Measurements from ENCODE around the gene EMX1.

DNA sequence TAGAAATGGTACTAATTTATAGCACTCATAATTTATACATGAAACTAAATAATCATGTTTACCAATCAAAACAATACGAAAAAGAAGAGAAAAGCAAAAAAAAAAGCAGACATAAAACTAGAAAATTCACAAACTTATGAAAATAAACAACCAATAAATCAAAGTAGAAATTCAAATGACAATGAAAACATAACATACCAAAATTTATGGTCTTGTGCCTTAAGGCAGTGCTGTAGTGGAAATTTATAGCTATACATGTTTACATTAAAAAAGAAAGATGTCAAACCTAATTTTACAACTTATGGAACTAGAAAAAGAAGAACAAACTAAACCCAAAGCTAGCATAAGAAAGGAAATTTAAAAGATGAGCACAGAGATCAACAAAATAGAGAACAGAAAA lies 46.3 kb upstream of the EMX1 start:
- TF ChIP-seq, protein P1, sequence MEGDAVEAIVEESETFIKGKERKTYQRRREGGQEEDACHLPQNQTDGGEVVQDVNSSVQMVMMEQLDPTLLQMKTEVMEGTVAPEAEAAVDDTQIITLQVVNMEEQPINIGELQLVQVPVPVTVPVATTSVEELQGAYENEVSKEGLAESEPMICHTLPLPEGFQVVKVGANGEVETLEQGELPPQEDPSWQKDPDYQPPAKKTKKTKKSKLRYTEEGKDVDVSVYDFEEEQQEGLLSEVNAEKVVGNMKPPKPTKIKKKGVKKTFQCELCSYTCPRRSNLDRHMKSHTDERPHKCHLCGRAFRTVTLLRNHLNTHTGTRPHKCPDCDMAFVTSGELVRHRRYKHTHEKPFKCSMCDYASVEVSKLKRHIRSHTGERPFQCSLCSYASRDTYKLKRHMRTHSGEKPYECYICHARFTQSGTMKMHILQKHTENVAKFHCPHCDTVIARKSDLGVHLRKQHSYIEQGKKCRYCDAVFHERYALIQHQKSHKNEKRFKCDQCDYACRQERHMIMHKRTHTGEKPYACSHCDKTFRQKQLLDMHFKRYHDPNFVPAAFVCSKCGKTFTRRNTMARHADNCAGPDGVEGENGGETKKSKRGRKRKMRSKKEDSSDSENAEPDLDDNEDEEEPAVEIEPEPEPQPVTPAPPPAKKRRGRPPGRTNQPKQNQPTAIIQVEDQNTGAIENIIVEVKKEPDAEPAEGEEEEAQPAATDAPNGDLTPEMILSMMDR (IDR thresholded peaks at IDR 0.05; ENCODE audit: borderline replicate concordance, extremely low read depth, low read length, poor library complexity, severe bottlenecking) = no peak
- TF ChIP-seq EZH2 (IDR thresholded peaks at IDR 0.05; ENCODE audit: borderline replicate concordance, low read depth, low read length, severe bottlenecking) = no peak
